ENCODE data around the gene LRRC8A.
"Not testable (repeated sequence)": the region's sequence is repeated elsewhere in the genome, so short reads cannot be mapped to it uniquely, and the experiment has no call there.

LRRC8A gene

DNA sequence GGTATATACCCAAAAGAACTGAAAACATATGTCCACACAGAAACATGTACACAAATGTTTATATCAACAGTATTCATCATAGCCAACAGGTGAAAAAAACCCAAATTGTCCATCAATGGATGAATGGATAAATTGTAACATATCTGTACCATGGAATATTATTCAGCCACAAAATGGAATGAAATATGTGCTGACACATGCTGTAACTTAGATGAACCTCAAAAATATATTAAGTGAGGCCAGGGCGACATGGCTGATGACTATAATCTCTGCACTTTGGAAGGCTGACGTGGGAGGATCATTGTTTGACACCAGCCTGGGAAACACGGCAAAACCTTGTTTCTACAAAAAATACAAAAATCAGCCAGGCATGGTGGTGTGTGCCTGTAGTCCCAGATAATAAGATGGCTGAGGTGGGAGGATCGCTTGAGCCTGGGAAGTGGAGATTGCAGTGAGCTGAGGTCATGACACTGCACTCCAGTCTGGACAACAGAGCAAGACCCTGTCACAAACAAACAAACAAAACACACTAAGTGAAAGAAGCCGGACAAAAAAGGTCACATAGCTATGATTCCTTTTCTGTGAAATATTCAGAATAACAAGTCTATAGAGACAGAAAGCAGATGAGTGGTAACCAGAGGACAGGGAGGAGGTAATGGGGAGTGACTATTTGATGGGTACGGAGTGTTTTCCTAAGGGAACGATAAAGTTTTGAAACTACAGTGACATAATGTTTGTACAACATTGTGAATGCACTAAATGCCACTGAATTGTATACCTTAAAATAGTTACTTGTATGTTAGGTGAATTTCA is 11.6 kb upstream of the LRRC8A start:
- DNase-seq = no peak

DNA sequence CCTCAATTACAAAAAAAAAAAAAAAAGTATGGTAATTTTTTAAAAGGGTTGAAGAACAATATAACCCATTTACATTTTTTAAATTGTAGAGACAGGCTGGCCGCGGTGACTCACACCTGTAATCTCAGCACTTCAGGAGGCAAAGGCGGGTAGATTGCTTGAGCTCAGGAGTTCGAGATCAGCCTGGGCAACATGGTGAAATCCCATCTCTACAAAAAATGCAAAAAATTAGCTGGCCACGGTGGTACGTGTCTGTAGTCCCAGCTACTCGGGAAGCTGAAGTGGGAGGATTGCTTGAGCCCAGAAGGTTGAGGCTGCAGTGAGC is 11.0 kb upstream of the LRRC8A start:
- not testable (repeated sequence) for DNase-seq

DNA sequence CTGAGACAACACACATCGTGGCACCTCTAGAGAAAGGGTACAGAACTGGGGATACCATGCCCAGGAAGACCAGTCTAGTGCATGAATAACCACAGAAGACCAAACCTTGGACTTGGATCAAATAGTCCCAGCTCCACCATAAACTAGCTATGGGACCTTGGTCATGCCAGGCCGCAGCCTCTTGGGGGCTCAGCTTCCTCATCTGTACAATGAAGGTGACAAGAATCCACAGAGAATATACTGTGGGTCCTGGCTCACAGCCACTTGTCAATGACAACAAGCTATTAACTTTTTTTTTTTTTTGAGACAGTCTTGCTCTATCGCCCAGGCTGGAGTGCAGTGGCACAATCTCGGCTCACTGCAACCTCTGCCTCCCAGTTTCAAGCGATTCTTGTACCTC is 4.1 kb upstream of the LRRC8A start:
- DNase-seq = no peak

DNA sequence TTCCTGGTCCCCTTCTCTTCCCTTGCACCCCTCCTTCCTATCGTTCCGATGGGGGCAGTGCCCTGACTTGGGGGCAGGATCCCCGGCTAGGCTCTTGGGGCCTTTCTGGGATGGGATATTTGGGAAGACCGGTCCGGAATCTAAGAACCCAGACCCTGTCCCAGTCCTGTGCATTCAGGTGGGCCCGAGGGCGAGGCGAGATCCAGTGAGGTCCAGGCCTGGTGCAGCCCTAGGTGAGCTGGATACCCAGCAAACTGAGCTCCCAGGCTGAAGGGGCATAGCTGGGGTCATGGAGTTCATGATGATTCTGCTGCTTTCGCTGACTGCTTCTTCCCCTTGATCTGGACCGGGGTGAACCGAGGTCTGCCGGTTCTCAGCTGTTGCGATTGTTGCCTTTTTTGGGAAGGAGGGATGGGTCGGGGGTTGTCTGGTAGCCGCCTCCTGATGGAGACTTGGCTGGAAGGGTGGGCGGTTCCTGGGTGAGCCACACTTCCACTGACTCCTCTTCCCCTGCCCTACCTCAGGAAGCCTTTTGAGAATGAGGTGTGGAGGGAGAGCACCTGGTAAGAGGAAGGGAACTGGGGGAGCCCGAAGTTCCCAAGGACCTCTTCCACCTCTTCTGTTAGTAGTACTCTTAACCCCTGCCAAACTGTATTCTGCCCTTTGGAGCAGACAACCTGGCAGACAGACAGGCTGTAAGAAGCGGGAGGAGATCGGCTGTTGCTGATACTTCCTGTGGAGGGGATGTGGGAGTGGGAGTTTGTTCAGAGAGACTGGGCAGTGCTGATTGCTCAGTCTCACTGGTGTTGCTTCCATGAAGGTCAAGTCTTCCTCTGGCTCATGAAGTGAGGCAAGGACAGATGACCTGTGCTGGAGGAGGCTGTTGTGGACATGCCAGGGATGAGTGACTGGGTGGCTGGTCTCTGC is 1.0 kb downstream of the LRRC8A start:
- no peak for DNase-seq

DNA sequence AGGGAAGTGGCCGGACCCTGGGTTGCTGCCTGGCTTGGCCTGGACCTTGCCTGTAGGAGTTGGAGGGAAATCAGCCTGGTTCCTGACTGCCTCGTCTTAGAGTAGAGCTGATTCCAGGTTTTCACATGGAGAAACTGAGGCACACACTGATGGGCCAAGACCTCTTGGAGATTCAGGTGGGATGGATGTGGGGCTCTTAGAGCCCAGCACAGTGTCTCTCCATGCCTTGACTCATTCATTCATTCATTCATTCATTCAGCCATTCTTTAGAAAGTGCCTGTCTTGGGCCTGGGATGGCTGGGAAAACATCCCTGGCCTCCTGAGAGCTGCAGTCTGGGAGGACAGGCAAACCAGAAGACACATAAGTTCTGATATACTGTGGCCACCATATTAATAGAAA is 2.2 kb downstream of the LRRC8A start:
- no peak for DNase-seq

DNA sequence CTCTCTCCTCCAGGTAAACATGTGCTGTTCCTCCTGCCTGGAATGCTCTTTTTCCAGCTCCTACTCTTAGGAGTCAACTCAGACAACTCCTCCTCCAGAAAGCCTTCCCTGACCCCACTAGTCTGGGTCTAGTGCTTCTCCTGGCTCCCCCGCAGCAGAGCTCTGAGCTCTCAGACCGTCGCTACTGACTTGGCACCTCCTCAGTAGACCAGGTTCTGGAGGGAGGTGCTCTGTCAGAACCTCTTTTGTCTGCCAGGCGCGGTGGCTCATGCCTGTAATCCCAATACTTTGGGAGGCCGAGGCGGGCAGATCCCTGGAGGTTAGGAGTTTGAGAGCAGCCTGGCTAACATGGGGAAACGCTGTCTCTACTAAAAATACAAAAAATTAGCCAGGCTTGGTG is 3.4 kb downstream of the LRRC8A start:
- no peak for DNase-seq

DNA sequence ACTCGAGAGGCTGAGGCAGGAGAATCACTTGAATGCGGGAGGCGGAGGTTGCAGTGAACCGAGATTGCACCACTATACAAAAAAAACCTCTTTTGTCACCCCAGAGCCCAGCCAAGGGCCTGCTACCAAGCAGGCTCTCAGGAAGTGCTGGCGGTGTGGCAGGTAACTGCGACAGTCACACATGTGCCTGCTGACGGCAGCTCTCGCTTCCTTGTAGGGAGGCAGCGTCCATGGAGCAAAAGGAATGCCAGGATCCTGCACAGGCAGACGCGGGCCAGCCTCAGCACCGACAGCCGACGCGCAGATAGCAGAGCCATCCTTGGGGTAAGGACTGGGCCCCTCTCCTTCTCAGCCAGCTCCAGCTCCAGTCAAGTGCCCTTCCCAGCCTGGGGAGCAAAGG is 3.9 kb downstream of the LRRC8A start:
- DNase-seq = no peak

DNA sequence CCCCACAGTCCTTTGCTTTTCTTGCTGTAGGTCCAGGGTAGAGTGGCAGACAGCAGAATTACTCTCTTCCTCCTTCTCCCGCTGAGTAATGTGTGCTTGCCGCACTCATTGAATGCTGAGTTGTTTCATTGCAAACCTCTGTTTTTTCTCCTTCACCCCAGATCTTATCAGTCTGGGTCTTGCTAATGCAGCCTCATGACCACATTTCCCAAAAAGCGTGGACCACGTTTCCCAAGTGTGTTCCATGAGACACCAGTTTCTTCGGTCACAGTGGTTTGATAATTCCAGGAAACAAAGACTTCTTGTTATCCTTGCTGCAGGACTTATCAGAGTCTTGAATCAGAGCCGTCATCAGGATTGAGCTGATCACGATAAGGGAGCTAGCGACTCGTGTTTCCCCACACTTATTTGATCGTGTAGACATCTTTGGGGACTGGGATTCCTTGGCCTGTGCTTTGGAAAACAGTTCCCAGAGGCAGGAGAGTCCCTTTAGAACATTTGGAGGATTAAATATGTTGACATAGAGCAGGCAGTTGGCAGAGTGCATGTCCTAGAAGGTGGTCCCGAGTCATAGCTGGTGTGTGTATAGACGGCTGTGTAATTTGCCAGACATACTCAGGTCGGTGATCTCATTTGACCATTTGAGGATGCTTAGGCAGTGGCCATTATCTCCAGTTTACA is 4.4 kb downstream of the LRRC8A start:
- no peak for DNase-seq

DNA sequence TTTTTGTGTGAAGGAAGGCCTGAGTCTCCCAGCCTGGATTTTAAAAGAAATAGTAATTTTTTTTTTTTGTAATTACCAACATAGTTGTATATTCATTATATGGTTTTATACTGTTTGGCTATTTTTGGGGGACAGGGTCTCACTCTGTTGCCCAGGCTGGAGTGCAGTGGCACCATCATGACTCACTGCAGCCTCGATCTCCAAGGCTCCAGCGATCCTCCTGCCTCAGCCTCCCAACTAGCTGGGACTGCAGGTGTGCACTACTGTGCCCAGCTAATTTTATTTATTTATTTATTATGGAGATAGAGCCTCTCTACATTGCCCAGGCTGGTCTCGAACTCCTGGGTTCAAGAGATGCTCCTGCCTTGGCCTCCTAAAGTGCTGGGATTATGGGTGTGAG is 5.1 kb downstream of the LRRC8A start:
- DNase-seq = no peak

DNA sequence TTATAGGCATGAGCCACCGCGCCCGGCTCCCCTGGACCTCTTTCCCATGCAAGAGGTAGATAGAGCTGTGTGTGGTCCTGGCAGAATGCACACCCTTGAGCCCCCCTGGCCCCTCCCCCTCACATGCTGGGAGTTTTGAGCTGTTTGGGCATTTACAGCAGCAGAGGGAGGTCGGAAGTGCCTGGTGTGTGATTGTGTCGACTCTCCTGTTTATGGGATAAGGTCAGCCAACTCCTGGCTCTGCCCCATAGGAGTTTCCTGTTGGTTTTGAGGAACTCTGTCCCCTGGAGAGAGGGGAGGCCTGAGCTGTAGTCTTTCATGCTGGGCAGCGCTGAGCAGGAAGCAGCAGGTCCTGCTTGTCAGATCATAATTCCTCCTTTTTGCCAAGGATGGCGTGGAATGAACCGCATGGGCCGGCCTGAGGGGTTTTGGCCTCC is 6.0 kb downstream of the LRRC8A start:
- no peak for DNase-seq

DNA sequence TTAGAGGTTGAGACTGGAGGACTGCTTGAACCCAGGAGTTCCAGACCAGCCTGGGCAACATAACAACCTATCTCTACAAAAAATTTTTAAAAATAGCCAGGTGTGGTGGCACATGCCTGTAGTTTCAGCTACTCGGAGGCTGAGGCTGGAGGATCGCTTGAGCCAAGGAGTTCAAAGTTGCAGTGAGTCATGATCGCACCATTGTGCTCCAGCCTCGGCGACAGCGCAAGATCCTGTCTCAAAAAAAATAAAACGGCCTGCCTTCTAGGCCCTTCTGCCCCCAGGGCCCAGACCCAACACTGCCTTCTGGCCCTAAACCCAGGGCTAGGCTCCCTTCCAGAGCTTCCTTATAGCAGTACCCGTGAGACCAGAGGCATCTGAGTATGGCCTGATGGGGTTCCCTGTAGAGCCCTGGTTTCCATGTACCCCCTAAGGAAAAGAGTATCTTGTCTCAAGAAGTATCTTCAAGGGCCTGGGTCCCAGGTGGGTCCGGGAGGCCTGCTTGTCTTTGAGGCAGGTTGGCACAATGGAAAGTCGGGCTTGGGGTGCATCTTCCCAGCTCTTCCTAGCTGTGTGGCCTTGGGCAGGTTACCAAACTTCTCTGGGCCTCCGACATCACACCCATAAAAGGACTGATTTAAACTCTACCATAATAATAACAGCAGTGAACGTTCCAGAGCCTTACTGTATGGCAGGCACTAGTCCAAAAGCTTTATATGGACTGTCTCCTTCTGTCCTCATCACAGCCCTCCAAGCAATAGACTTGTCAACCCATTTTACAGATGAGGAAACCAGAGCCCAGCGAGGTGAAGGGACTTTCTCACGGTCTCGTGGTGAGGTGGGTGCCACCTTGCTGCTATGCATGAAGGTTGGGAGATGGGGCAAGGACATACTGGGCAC is 9.6 kb downstream of the LRRC8A start:
- DNase-seq = no peak

DNA sequence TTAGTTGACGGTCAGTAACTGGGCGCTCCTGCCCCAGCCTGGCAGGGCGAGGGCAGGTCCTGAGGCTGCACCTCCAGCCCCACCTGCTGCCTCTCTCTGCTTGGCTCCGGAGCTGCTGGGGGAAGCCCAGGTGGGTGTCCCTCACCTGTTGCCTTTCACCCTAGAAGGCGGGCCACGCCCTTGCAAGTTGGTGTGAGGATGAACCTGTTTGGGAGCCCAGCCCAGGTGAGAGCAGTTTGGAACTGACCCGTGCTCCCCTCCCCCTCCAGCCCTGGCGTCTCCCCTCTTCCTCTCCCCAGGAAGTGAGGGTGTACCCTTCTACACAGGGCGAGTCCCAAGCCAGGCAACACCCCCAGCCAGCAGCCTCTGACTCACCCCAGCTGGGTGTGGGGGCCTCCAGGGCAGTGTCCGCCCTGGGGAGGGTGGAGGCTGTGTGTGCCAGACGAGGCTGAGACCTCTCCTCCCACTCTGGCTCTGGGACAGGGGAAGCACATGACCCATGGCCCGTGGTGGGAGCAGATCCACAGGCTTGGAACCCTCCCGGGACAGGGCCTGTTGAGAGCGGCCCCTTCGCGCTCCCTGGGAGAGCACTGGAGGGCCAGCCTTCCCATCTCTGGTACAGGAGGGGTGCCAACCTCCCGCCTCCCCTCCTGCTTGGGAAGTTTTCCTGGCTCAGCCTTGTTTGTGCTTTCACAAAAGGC is 10.4 kb downstream of the LRRC8A start:
- DNase-seq = no peak

DNA sequence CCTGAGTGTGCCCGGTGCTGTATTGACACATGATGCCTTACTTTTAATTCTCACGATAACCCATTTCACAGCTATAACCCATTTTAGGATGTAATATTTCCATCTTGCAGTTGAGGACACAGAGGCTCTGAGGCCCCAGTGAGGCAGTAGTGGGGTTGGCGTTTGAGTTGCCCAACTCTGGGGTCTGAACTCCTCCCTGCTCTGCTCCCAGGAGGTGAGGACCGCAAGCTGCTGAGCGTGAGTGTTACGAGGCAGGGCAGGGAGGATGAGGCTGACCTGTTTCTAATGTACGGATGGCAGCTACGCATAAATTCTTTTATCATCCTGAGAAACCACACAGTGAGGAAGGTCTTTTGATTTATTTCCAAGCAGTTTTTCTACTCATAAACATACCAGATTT is 11.4 kb downstream of the LRRC8A start:
- no peak for DNase-seq

DNA sequence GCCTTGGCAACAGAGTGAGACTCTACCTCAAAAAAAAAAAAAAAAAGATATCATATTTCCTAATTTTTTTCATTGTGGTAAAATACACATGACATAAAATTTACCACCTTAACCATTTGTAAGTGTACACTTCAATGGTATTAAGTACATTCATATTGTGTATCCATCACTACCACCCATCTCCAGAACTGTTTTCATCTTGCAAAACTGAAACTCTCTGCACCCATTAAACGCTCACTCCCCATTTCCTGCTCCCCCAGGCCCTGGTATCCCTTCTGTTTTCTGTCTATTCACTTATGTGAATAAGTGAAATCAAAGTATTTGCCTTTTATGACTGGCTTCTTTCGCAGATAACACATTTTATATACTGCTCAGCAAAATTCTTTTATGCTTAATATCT is 12.8 kb downstream of the LRRC8A start:
- DNase-seq = no peak

DNA sequence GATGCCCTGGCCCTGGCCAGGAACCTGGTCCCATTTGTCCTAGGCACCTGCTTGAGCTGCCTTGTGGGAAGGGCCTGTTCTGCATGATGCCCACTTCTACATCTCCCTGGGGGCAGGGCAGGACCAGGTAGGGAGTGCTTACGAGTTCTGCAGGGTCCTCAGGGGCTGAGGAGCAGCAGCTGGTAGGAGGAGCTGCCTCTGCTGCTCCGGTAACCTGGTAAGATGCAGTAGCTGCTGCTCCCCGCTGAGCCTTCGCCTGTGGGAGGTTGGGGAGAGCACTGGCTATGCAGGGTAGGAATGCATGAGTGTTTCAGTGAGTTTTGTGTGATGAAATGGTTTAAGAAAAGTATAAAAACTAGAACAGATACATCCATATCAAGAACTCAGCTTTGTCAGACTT is 13.6 kb downstream of the LRRC8A start:
- DNase-seq = no peak

DNA sequence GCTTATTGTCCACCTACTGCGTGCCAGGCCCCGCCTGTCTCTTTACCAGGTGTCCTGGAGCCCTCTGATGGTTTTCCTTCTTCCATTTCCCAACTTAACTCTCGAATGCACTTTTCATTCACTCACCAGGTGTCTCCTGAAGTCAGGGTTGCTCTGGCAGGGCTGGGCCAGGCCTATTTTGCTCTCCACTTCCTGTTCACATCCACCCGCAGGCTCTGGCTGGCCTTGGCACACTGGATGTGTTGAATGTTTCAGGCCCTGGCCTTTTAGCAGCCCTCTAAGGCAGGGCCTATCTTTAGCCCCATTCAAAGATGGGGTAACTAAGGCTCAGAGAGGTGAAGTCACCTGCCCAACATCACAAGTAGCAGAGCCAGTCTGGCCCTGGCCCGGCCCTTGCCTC is 16.4 kb downstream of the LRRC8A start:
- DNase-seq = no peak

DNA sequence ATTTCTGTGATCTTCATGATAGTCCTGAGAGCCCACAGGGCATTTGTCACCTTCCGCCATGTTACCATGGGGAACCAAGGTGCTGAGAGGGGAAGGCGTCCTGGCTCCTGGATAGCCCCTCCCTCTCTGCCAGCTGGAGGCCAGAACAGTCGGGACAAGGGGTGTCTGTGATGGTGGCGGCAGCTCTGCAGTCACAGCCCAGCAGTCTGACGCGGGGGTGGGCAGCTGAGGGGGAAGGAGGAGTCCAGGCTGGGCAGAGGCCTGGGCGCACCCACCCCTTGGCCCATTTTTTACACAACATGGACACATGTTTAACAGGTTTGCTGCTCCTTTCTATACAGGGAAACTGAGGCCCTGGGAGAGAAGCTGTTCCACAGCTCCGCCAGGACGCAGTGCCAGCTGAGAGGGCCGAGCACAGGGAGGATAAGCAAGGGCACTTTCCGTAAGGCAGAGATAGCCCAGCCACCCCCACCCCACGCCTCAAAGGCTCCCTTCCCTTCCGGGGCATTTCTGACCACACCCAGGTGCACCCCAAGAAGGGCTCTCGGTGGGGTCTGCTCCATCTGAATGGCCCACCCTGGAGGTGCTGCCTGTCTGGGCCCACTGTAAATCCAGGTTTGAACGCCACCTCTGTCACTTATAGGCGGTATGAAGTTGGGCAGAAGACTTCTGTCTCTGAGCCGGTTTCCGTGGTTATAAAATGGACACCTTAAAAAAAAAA is 17.1 kb downstream of the LRRC8A start:
- DNase-seq = no peak

DNA sequence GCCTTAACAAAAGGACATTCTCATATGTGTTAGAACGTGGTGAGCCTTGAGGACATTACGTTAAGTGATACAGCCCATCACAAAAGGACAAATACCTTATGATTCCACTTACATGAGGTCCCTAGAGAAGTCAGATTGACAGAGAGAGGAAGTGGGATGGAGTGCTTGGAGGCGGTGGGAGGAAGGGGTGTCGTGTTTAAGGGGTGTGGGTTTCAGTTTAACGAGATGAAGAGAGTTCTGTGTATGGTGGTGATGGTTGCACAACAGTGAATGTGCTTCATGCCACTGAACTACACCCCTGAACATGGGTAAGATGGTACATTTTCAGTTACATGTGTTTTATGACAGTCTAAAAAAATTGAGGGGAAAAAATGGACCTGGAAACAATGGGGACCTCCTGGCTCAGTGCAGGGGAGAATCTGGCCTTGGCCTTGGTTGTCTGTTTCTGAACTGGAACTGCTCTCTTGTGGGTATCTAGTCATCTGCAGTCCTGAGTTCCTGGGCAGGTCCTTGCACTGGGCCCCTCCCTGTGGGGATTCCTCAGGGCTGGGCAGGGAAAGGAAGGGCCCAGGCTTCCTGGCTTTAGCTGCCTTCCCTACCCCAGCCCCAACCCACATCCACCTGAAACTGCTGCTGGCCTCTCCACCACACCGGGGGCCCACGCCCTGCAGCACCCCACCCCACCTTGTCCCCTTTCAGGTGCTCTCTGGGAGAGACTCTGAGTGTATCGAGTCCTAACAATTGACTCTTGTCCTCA is 17.8 kb downstream of the LRRC8A start:
- DNase-seq = no peak

DNA sequence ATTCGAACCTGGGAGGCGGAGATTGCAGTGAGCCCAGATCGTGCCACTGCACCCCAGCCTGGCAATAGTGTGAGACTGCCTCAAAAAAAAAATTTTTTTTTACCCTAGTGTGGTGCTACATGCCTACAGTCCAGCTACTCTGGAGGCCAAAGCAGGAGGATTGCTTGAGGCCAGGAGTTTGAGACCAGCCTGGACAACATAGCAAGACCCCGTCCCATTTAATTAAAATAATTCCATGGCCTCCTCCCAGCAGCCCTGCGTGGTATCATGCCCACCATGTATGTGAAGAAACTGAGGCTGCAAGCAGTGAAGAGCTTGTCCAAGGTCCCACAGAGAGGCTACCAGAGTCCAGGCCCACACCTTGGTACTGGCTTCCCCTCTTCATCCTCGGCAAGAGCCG is 19.4 kb downstream of the LRRC8A start:
- DNase-seq = no peak

DNA sequence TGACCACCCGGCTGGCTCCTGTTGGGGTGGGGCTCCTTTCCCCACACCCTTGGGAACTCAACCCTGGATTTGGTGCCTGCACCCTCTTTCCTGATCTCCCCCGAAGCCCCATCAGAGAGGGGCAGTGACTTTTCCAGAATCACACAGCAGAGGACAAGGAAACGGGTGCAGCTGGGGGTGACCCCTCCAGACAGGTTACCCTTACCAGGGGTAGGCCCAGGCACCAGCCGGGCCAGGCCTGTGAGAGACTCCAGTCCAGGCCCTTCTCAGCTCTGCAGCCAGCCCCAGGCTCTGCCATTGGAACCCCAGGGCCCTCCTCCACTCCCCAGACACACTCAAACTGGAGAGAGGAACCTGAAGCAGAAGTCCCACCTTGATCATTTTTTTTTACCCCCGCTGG is 19.9 kb downstream of the LRRC8A start:
- DNase-seq = no peak

Measured in effector CD8-positive, alpha-beta T cell (primary cell).